ENCODE measurements around the gene OSR1.

GRCh38 chr2:19320813-19321212, 37.6 kb downstream of the OSR1 start:
- TF ChIP-seq FOS (IDR thresholded peaks at IDR 0.05; ENCODE audit: borderline replicate concordance, insufficient read depth, low read length) (no peak), POLR2AphosphoS5 (IDR thresholded peaks at IDR 0.05; ENCODE audit: insufficient read depth, low read depth, low read length) (no peak), CTCF (IDR thresholded peaks at IDR 0.05; ENCODE audit: extremely low read depth in 1 of 2, insufficient read depth in 1 of 2, low read depth in 1 of 2, low read length in 2 of 2) (no peak)
